Memory B cell (primary cell): Measurements from ENCODE around the gene HNRNPU.
A peak's percentile ranks its signal among the peaks of the same experiment; 100 is the strongest.

Experiments used
- ATAC-seq: fragments of 150-1000 bp; cut with Tn5 transposase; 2 replicates; pipeline ENCODE4 v1.10.0; 2021; ENCODE audit warnings: low read depth, mild to moderate bottlenecking, moderate library complexity
- DNase-seq, 2 donors: peaks; one replicate each; pipeline ENCODE4 v3.0.0; 2022; ENCODE audit warnings: low spot score in 2 of 2
- H3K27ac Mint-ChIP-seq: one replicate; pipeline ENCODE4 v1.8.0; 2022; ENCODE audit warnings: mild to moderate bottlenecking, moderate library complexity, mixed read lengths
- H3K27me3 Mint-ChIP-seq: one replicate; pipeline ENCODE4 v1.8.0; 2022; ENCODE audit warnings: mixed read lengths
- H3K36me3 Mint-ChIP-seq: one replicate; pipeline ENCODE4 v1.8.0; 2022; ENCODE audit warnings: mild to moderate bottlenecking, mixed read lengths
- H3K4me1 Mint-ChIP-seq: one replicate; pipeline ENCODE4 v1.8.0; 2022; ENCODE audit warnings: mixed read lengths
- H3K4me3 Mint-ChIP-seq: one replicate; pipeline ENCODE4 v1.8.0; 2022; ENCODE audit warnings: mild to moderate bottlenecking, moderate library complexity, mixed read lengths
- H3K9me3 Mint-ChIP-seq: one replicate; pipeline ENCODE4 v1.8.0; 2022; ENCODE audit warnings: mixed read lengths

Gene HNRNPU

DNA sequence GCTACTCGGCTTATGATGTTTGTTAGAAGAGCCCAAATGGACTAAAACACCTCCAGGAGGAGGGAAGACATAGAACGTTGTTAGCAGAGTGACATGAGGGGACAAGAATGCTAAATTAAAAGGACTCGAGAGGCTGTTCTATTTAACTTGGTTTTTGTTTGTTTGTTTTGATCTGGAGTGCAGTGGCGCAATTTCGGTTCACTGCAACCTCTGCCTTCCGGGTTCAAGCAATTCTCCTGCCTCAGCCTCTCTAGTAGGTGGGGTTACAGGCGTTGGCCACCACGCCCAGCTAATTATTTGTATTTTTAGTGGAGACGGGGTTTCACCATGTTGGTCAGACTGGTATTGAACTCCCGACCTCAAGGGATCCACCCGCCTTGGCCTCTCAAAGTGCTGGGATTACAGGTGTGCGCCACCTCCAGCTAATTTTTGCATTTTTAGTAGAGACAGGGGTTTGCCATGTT is 5.1 kb upstream of the HNRNPU start:
- Mint-ChIP-seq H3K4me3 (no peak overlapping the region), H3K36me3 (no peaks in the 10 kb centered on the region), H3K9me3 (no peaks in the 10 kb centered on the region), H3K27ac (no peak overlapping the region), H3K4me1 (peaks cover 3% of the 10 kb centered on the region), H3K27me3 (no peaks in the 10 kb centered on the region)
- DNase-seq = no peak
- no peak for ATAC-seq

DNA sequence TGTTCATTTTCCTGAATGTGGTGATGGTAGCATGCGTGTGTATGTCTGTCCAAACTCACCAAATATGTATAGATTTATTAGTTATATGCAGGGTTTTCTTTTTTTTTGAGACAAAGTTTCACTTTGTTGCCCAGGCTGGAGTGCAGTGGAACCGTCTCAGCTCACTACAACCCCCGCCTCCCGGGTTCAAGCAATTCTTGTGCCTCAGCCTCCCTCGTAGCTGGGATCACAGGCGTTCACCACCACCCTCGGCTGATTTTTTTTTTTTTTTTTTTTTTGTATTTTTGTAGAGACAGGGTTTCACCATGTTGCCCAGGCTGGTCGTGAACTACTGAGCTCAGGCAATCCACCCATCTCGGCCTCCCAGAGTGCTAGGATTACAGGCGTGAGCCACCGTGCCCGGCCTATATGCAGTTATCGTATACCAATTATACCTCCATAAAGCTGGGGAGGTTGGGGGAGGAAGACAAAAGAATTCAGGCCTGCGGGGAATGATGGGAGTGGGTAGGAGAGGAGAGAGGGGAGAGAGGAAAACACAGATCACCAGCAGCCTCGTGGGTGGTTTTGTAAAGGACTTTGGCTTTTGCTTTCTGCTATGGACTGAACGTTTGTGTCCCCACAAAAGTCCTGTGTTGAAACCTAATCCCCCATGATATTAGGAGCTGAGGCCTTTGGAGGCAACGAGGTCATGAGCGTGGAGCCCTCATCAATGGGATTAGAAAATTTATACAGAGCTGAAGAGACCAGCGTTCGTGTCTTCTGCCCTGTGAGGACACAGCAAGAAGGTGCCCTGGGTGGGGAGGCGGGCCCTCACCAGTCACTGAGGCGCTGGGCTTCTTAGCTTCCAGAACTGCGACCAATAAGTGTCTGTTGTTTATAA is 4.4 kb upstream of the HNRNPU start:
- no peak overlapping the region for H3K27ac Mint-ChIP-seq

DNA sequence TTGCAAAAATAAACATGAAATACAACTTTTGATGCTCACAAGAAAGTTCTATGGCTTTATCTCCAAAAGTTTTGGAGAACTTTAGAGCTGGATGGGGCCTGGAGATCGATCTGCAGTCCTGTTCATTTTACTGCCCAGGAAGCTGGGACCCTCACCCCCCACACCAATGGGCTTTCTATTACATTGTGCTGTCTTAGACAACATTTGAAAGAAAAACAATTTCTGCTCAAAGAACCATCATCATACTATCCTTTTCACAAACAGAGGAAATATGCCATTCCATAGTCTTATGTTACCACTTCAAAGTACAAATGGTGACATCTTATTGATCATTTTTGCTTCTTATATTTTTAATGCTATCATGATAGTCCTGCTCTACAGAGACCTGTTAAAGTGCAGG is 2.0 kb upstream of the HNRNPU start:
- no peak overlapping the region for H3K27ac Mint-ChIP-seq
- H3K36me3 Mint-ChIP-seq = peaks cover 8% of the 10 kb centered on the region
- H3K9me3 Mint-ChIP-seq = no peaks in the 10 kb centered on the region
- H3K4me1 Mint-ChIP-seq = peaks cover 13% of the 10 kb centered on the region
- no peak overlapping the region for H3K4me3 Mint-ChIP-seq
- H3K27me3 Mint-ChIP-seq = no peaks in the 10 kb centered on the region
- no peak for ATAC-seq
- no peak for DNase-seq

More for the DNA sequence above, 4.4 kb upstream of the HNRNPU start:
- Mint-ChIP-seq H3K4me3 (no peak overlapping the region), H3K4me1 (peaks cover 3% of the 10 kb centered on the region), H3K9me3 (no peaks in the 10 kb centered on the region), H3K36me3 (no peaks in the 10 kb centered on the region), H3K27me3 (no peaks in the 10 kb centered on the region)
- no peak for ATAC-seq
- DNase-seq = no peak

DNA sequence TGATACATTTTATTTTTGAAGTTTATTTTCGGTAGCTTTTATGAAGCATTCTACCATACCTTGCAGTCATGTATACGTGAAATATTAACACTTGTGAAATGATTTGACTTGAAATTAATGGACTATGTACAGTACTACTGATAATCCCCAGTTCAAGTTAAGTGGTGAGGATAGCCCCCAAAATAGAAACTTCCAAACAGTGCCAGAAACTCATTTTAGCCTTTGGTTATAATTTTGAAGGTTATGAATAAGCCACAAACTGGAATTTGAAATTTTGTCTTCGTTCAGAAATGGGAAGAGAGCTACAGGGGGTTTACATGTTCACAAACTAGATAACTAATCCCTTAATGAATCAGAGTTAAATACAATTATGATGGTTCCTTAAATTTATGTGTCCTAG is 1.5 kb upstream of the HNRNPU start:
- Mint-ChIP-seq H3K9me3 (no peaks in the 10 kb centered on the region), H3K27ac (peak overlapping the region; percentile 99), H3K36me3 (peaks cover 10% of the 10 kb centered on the region), H3K4me1 (peaks cover 16% of the 10 kb centered on the region), H3K4me3 (no peak overlapping the region), H3K27me3 (no peaks in the 10 kb centered on the region)
- no peak for ATAC-seq
- DNase-seq = no peak

DNA sequence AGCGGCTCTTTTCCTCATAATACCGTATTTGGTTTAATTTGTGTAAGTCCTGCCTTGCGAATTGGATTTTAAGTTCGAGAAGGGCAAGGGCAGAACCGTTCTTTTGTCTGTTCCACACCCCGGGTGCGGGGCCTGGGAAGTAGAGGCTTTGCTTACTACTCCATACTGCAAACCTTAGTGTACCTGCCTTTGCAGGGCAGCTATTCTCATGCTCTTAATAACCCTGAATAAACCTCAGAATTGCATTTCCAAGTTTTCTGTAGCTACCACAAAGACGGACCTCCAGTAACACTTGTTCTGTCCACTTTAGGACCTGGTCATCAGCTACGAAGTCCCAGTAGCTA is 657 bp upstream of the HNRNPU start:
- H3K27me3 Mint-ChIP-seq = no peaks in the 10 kb centered on the region
- ATAC-seq (no peak), DNase-seq (no peak)
- peak overlapping the region; percentile 95 for H3K4me3 Mint-ChIP-seq
- H3K4me1 Mint-ChIP-seq = peaks cover 21% of the 10 kb centered on the region
- no peaks in the 10 kb centered on the region for H3K9me3 Mint-ChIP-seq
- H3K27ac Mint-ChIP-seq = peak overlapping the region; percentile 99
- peaks cover 13% of the 10 kb centered on the region for H3K36me3 Mint-ChIP-seq

DNA sequence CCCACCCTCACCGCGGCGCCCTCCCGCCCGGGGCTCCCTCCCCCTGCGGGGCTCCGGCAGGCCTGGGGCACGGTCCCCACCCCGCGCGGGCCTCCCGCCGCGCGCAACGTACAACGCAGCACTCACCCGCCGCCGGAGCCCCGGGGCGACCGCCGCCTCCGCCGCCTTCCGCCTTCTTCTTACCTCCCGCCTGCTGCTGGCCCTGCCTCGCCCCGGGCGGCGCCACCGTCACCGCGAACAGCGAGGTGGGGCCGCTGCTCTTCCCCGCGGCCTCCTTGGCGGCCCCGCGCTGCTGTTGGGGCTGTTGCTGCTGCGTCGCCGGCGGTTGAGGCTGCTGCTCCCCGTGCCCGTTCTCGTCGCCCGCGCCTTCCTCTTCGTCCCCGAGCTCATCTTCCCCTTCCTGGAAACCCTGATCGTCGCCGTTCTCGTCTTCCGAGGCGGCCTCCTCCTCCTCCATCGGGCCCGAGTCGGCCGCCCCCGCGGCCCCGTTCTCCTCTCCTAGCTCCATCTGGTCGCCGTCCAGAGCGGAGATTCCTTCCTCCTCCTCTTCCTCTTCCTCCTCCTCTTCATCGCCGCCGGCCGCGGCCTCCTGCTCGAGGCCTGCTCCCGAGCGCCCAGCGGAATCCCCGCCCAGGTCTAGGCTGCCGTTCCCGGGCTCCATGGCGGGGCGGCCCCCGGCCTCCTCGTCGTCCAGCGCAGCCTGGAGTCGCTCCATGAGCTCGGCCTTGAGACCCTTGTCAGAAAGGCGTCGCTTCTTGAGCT is 671 bp downstream of the HNRNPU start:
- DNase-seq (peak in 1 of 2 donors; percentile 65), ATAC-seq (no peak)
- Mint-ChIP-seq H3K4me1 (peaks cover 24% of the 10 kb centered on the region), H3K36me3 (peaks cover 19% of the 10 kb centered on the region), H3K27me3 (no peaks in the 10 kb centered on the region), H3K27ac (peak overlapping the region; percentile 99), H3K4me3 (peak overlapping the region; percentile 95), H3K9me3 (no peaks in the 10 kb centered on the region)

DNA sequence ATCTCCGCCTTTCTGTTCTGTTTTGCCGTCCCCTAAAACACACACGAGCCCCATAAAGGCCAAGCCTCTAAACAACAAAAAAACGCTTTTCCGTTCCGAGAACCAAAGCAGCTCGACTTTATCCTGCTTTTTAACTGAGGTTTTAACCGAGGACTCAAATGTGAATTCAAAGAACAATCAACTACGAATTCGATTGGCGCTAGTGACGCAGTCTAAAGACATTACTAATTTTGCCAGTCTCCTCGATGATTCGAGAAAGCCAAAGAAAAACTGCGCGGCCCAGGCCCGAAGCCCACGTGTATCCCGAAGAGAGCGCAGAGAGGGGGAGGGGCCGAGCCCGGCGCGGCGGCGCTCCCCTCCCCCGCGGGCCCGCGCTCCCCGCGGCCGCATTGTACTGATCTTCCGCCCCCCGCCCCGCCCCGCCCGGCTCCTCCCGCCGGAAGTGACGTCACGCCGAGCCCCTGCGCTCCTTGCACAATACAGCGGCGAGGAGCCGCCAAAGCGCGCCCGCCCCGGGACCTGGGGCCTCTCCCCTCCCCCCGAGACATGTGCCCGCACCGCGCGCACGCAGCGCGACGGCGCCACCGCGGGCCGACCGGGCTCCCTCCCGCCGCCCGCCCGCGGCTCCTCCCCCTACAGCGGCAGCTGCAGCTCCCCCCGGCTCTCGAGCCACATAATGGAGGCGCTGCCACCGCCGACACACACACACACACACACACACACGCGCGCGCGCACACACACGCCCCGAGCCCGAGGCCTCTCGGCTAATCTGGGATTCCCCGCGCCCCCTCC is 1.4 kb downstream of the HNRNPU start:
- Mint-ChIP-seq H3K27me3 (no peaks in the 10 kb centered on the region), H3K36me3 (peaks cover 22% of the 10 kb centered on the region), H3K9me3 (no peaks in the 10 kb centered on the region), H3K27ac (peak overlapping the region; percentile 99), H3K4me3 (peak overlapping the region; percentile 95), H3K4me1 (peaks cover 25% of the 10 kb centered on the region)
- DNase-seq = peak; percentile 90 to 96
- peak; percentile 55 for ATAC-seq

DNA sequence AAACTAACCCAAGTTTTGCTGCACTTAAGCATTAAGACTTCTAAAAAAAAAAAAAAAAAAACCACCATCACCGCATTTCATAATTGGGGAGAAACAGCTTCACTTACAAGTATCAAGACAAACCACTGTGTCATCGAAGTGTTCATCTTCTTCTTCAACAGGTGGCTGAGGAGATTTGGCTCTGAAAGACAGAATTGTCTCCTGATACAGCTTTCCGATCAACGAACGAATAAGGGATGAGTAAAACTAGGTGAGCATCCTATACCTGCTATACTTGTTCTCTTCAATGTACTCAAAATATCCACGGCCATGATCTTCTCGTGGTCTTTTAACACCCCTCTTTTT is 2.0 kb downstream of the HNRNPU start:
- peak overlapping the region; percentile 95 for H3K4me3 Mint-ChIP-seq
- no peaks in the 10 kb centered on the region for H3K27me3 Mint-ChIP-seq
- DNase-seq (no peak), ATAC-seq (no peak)
- peaks cover 24% of the 10 kb centered on the region for H3K36me3 Mint-ChIP-seq
- no peaks in the 10 kb centered on the region for H3K9me3 Mint-ChIP-seq
- peaks cover 25% of the 10 kb centered on the region for H3K4me1 Mint-ChIP-seq
- peak overlapping the region; percentile 99 for H3K27ac Mint-ChIP-seq

DNA sequence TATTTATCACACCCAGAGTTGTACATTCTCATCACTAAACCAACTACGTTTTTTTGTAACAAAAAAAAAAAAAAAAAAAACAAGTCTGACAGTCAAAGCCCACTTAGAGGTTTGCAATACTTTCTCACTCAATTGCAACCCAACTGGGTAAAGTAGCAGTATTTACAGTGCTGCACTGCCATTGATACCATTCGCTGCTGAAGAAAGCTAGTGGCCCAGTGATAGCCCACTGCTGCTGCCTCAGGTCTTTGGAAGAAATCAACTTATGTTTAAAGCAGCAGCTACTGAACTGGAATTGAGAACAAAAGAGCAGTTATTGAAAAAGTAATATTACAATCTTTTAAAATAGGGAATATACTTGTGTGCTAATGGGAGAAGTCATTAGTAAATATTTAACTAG is 2.7 kb downstream of the HNRNPU start:
- H3K4me1 Mint-ChIP-seq = peaks cover 25% of the 10 kb centered on the region
- H3K27ac Mint-ChIP-seq = no peak overlapping the region
- H3K36me3 Mint-ChIP-seq = peaks cover 24% of the 10 kb centered on the region
- H3K4me3 Mint-ChIP-seq = peak overlapping the region; percentile 76
- ATAC-seq (no peak), DNase-seq (no peak)
- no peaks in the 10 kb centered on the region for H3K9me3 Mint-ChIP-seq
- no peaks in the 10 kb centered on the region for H3K27me3 Mint-ChIP-seq

DNA sequence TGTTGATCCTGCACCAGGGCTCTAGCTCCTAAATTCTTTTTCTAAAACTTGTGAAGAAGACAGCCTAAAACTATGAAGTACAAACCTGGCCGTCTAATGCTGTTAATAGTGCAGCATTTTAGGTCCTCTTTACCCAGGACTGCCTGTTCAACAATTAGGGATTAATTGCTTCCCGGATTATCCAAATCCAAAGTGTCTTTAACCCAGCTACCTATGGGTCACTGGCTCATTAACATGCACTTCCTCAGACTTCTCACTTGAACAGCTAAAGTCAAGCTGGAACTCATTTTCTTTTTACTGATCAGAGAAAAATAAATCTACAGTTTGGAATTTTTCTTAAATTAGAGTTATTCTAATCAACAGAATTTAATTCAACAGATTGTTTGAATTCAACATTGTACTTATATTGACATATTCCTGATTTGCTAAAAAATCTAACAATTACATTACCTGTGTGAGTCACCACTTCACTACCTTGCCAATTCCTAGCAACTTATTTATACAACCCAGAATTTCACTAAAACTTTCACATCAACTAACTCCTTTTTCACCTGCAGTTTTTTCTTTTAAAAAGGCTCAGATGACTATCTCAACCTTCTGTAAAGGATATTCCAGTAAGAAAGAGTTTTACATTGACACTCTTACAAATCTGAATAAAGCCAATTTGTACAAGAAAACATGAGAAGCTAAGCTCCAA is 3.3 kb downstream of the HNRNPU start:
- ATAC-seq = no peak
- no peak overlapping the region for H3K27ac Mint-ChIP-seq
- peaks cover 27% of the 10 kb centered on the region for H3K4me1 Mint-ChIP-seq
- H3K4me3 Mint-ChIP-seq = peak overlapping the region; percentile 76
- peaks cover 28% of the 10 kb centered on the region for H3K36me3 Mint-ChIP-seq
- no peaks in the 10 kb centered on the region for H3K27me3 Mint-ChIP-seq
- no peaks in the 10 kb centered on the region for H3K9me3 Mint-ChIP-seq
- no peak for DNase-seq

DNA sequence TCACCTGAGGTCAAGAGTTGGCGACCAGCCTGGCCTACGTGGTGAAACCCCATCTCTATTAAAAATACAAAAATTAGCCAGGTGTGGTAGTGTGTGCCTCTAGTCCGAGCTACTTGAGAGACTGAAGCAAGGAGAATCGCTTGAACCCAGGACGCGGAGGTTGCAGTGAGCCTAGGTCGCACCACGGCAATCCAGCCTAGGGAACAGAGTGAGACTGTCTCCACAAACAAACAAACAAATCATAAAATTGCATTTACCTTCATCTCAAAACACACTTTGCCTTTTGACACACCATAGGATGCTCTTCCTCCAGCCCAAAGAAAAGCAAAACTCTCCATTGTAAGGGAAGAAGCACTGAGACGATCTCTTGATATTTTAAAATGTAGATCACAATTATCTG is 4.3 kb downstream of the HNRNPU start:
- Mint-ChIP-seq H3K27me3 (no peaks in the 10 kb centered on the region), H3K27ac (peak overlapping the region; percentile 32)
- no peak for DNase-seq

DNA sequence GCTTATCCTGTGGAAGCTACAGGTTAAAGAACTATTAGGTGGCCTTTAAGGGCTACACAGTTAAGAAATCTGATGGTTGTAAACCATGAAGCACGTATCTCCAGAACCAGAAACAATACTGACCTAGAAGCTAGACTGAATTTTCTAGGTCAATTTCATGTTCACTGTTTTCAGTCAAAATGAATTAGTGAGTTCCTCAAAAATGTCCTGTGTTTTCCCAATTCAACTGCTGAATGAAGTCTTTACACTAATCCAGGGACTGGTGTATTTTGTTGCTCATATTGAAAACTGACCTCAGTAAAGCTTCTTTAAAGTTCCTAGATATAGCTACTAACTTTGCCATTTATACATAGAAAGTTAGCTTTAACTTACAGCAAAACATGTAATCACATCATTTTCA is 6.0 kb downstream of the HNRNPU start:
- Mint-ChIP-seq H3K9me3 (no peaks in the 10 kb centered on the region), H3K4me1 (peaks cover 39% of the 10 kb centered on the region), H3K27ac (peak overlapping the region; percentile 58), H3K4me3 (no peak overlapping the region), H3K27me3 (no peaks in the 10 kb centered on the region), H3K36me3 (peaks cover 43% of the 10 kb centered on the region)
- ATAC-seq (no peak), DNase-seq (no peak)

More for the DNA sequence above, 4.3 kb downstream of the HNRNPU start:
- Mint-ChIP-seq H3K4me1 (peaks cover 35% of the 10 kb centered on the region), H3K9me3 (no peaks in the 10 kb centered on the region), H3K36me3 (peaks cover 35% of the 10 kb centered on the region), H3K4me3 (peak overlapping the region; percentile 41)
- ATAC-seq = no peak

DNA sequence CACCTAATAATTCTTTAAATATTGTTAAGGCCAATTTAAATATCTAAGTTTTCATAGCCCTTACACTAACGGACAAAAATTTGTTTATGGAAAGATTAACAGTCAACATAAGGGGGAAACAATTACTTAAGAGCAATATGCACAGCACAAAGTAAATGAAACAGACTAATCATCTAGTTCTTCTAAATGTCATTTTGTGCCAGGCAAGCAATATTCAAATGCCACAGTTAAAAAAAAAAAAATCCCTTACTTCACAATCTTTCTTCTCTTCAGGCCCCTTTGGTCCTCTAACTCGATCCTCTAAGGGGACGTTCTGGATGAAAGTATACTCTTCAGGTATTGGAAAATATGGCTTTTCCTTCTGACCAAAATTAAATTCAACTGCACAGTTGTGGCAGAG is 6.6 kb downstream of the HNRNPU start:
- Mint-ChIP-seq H3K4me3 (no peak overlapping the region), H3K27me3 (no peaks in the 10 kb centered on the region), H3K36me3 (peaks cover 43% of the 10 kb centered on the region), H3K9me3 (no peaks in the 10 kb centered on the region), H3K4me1 (peaks cover 39% of the 10 kb centered on the region), H3K27ac (no peak overlapping the region)
- no peak for DNase-seq
- no peak for ATAC-seq
